GM19372 (cell line): ENCODE data around the gene GAPDH.
"Not testable (repeated sequence)": the region's sequence is repeated elsewhere in the genome, so short reads cannot be mapped to it uniquely, and the experiment has no call there.

Experiments used
- ATAC-seq: cut with Tn5 transposase; IDR thresholded peaks from one replicate; pipeline ENCODE4 v1.9.1; 2021; ENCODE audit warnings: mild to moderate bottlenecking, low read depth, moderate library complexity; ENCODE audit not compliant: unreplicated experiment

GAPDH gene

GRCh38 chr12:6541371-6542165, 7.3 kb downstream of the GAPDH start:
- no peak for ATAC-seq

- no peak for ATAC-seq
Observed at GRCh38 chr12:6542209-6543009, 8.1 kb downstream of the GAPDH start.

DNA sequence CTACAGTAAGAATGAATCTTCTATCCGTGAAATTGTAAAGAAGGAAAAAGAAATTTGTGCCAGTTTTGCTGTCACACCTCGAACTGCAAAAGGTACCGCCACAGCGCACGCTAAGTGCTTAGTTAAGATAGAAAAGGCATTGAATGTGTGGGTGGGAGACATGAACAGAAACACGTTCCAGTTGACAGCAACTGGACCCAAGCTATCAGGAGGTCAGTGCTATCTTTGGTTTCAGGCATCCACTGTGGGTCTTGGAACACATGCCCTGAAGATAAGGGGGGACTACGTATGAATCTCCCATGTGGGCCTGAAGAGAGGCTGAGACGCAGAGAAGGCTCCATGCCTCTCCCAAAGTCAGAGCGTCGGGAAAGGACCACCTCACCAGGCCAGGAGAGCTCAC, 11.7 kb downstream of the GAPDH start:
- no peak for ATAC-seq

DNA sequence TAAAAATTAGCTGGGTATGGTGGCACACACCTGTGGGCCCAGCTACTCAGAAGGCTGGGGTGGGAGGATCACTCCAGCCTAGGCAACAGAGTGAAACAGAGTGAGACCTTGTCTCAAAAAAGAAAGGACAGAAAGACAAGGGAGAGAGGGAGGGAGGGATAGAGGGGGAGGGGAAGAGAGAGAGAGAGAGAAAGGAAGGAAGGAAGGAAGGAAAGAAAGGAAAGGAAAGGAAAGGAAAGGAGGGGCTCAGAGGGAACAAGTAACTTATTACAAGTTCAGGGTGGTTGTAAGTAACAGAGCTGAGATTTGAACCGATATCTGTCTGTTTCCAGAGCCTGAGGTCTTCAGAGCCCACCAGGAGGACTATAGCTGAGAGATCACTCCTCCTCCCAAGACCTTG, 13.2 kb downstream of the GAPDH start:
- ATAC-seq = no peak

GRCh38 chr12:6547987-6548386, 13.7 kb downstream of the GAPDH start:
- no peak for ATAC-seq

DNA sequence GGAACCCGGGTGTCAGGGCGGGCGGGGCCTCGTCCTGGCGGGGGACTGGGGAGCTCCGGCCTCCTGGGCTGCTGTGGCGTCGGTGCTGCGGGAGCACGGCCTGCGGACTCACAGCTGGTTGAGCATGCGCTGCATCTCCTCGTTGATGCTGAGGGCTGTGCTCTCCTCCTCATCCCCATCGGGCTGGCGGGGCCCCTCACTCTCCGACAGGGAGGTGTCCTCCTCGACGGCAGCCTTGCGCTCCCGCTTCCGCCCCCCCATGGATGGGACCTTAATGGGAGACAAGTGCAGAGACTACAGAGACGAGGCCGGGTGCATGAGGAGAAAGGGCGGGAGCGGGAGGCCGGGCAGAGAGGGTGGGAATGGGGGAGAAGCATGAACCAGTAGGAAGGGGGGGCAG, 14.2 kb downstream of the GAPDH start:
- no peak for ATAC-seq

DNA sequence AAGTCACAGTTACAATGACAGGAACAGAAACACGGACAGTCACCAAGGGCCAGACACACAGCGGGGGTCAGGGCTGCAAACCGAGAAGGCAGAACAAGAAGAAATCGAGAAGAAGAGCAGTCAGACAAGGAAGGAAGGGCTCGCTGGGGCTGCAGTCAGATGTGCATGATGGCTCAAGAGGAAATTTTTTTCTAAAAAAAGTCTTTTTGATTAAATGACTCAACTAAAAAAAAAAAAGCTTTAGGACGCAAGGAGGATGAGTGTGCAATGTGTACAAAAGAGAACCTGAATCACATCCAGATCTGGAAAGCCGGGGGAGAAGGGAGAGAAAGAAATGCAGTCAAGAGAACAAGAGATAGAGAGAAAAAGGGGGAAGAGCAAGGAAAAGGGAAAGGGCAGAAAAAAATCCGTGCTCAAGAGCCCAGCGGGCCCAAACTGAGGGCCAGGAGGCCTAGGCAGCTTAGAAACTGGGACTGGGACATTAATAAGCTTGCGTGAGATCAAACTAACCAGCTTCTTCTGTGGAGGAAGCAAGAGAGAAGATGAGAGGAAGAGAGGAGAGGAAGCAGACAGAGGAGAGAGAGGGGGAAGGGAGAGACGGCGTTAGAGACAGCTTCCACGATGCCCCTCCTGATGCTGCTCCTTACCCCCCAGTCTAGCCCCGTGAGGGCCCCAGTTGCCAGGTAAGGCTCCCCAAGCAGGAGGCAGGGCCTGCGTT, 14.8 kb downstream of the GAPDH start:
- no peak for ATAC-seq

- no peak for ATAC-seq
Observed at GRCh38 chr12:6549684-6550151, 15.4 kb downstream of the GAPDH start.

- no peak for ATAC-seq
Observed at GRCh38 chr12:6550294-6551062, 16.2 kb downstream of the GAPDH start.

- no peak for ATAC-seq
Observed at GRCh38 chr12:6551063-6551461, 16.7 kb downstream of the GAPDH start.

- no peak for ATAC-seq
Observed at GRCh38 chr12:6551496-6552139, 17.3 kb downstream of the GAPDH start.

GRCh38 chr12:6552140-6552551, 17.8 kb downstream of the GAPDH start:
- no peak for ATAC-seq

- ATAC-seq = no peak
Observed at GRCh38 chr12:6553051-6553868, 18.9 kb downstream of the GAPDH start.

DNA sequence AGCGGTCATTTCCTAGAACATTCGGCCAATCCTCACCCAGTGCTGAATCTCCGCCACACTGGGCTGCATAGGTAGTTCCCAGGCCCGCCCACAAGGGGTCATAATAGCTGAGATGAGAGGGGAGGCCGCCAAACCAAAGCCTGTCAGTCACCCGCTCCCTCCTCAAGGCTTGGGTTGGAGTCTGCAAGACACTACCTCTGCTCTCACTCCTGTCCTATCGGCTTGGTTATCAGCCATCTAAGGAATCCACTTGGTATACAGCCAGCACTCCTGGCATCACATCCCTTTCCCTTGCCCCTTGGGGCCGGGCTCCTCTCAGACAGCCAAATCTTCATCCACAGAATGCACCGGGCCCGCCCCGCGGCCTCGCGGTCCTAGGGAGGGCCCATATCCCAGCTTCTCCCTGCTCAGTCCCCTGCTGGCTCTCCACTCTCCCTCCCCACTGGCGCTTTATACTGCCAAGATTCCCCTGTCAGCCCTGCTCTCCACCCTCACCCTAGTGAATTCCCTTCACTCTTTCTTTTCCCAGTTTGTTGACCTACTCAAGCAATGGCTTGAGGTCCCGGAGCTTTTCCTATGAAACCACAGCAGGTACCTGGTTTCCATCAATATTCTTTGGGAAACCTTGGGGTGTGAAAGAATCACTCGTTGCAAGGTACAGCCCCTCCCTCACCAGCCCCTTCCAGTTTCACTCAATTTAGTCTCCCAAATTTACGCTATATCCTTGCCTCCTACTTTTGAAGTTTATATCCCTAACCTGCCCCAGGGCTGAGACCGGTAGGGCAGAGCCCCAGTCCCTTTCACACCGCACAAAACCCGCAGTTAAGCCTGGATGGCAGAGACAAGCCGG, 20.1 kb downstream of the GAPDH start:
- peak; percentile 43 for ATAC-seq

DNA sequence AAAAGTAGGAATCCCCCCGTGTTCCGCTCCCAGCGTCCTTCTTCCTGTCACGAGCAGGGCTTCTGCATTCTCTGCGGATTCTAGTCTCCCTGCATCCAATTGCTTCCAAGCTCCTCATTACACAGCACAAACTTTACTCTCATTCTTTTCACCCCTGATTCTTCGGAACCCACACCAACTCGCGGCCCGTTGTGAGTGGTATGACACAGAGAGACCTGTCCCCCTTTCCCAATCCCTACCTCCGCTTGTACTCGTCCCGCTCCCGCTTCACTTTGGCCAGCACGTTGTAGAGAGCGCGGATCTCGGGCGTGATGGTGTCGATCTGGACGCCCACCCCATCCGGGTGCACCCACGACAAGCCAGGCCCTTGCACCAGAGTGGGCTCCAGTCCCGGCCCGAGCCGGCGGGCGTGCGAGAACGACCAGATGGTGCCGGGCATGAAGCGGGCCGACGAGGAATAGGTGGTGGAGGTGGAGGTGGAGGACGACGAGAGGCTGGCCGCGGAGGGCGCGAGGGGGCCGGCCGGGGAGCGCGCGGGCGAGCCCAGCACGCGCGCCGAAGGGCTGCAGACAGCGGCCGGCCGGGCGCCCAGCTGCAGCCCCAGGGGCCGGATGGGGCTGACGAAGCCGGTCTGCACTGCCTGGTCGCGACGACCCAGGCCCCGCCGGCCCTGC, 20.8 kb downstream of the GAPDH start:
- ATAC-seq = peak; percentile 7

- ATAC-seq = not testable (repeated sequence)
Observed at GRCh38 chr12:6556496-6556817, 22.1 kb downstream of the GAPDH start.

GRCh38 chr12:6556857-6557256, 22.5 kb downstream of the GAPDH start:
- no peak for ATAC-seq
